CD14-positive monocyte (primary cell): ENCODE measurements around the gene PHACTR3. TPM values are rescaled to one million over a fixed set of nuclear protein-coding genes. Genes with fewer than 3 reads are reported as not detected.
A peak's percentile ranks its signal among the peaks of the same experiment; 100 is the strongest.

Source experiments
- DNase-seq, 3 donors: peaks; one replicate each; pipeline ENCODE4 v3.0.0-alpha.2; 2011 to 2022
- H2AFZ ChIP-seq: 2 replicates; pipeline ENCODE4 v1.6.0; 2012; ENCODE audit warnings: mild to moderate bottlenecking, low read depth, low read length, inconsistent platforms; ENCODE audit not compliant: insufficient read depth, poor library complexity, severe bottlenecking
- H3K27ac ChIP-seq, 2 donors: 1 replicate in 1 of 2; 2 replicates in 1 of 2; pipeline ENCODE4 v1.5.1; 2012 to 2013; ENCODE audit warnings: low read length in 2 of 2, control low read depth in 1 of 2, inconsistent platforms in 1 of 2, low read depth in 1 of 2, mild to moderate bottlenecking in 1 of 2
- H3K27me3 ChIP-seq, 2 donors: one replicate each; pipeline versions ENCODE4 v1.6.0 to v1.6.1; 2011 to 2013; ENCODE audit warnings: low read length in 2 of 2; ENCODE audit not compliant: control insufficient read depth in 2 of 2, insufficient read depth in 2 of 2
- H3K36me3 ChIP-seq, 2 donors: replicated peaks in 1 of 2; 1 replicate in 1 of 2; 2 replicates in 1 of 2; pipeline versions ENCODE4 v1.5.1 to v1.6.1; 2012 to 2013; ENCODE audit warnings: low read length in 2 of 2, control low read depth in 1 of 2, inconsistent platforms in 1 of 2, mild to moderate bottlenecking in 1 of 2; ENCODE audit not compliant: insufficient read depth in 2 of 2, control insufficient read depth in 1 of 2
- H3K4me1 ChIP-seq, 2 donors: 1 replicate in 1 of 2; 2 replicates in 1 of 2; pipeline versions ENCODE4 v1.5.1 to v1.6.1; 2012 to 2013; ENCODE audit warnings: low read length in 2 of 2, control low read depth in 1 of 2, inconsistent platforms in 1 of 2, mild to moderate bottlenecking in 1 of 2, moderate library complexity in 1 of 2; ENCODE audit not compliant: insufficient read depth in 2 of 2, control insufficient read depth in 1 of 2
- H3K4me2 ChIP-seq: replicated peaks from 2 replicates; pipeline ENCODE3; 2012; ENCODE audit warnings: low read length, moderate library complexity, mild to moderate bottlenecking; ENCODE audit not compliant: poor library complexity, severe bottlenecking; ENCODE audit errors: extremely low read depth
- H3K4me3 ChIP-seq, 3 experiments: fragments of 200-600 bp in 1 of 3; sonication (generic) in 1 of 3; replicated peaks in 1 of 3; 1 replicate in 2 of 3; 2 replicates in 1 of 3; pipeline ENCODE4 v1.5.1; 2011 to 2013; ENCODE audit warnings: low read length in 3 of 3, mild to moderate bottlenecking in 3 of 3, control low read depth in 2 of 3, low read depth in 2 of 3, inconsistent platforms in 1 of 3, moderate library complexity in 1 of 3
- H3K79me2 ChIP-seq: 2 replicates; pipeline ENCODE4 v1.6.0; 2012; ENCODE audit warnings: mild to moderate bottlenecking, control low read depth, inconsistent platforms, low read length, moderate library complexity; ENCODE audit not compliant: insufficient read depth
- H3K9ac ChIP-seq: 2 replicates; pipeline ENCODE4 v1.6.0; 2017; ENCODE audit warnings: low read length, mild to moderate bottlenecking; ENCODE audit not compliant: insufficient read depth, poor library complexity, severe bottlenecking
- H3K9me3 ChIP-seq, 2 donors: replicated peaks in 1 of 2; 1 replicate in 1 of 2; 2 replicates in 1 of 2; pipeline versions ENCODE4 v1.5.1 to v1.6.1; 2012 to 2013; ENCODE audit warnings: low read length in 2 of 2, control low read depth in 1 of 2; ENCODE audit not compliant: control insufficient read depth in 1 of 2, insufficient read depth in 1 of 2
- H4K20me1 ChIP-seq: 2 replicates; pipeline ENCODE4 v1.6.0; 2012; ENCODE audit warnings: mild to moderate bottlenecking, low read length, control low read depth, moderate library complexity; ENCODE audit not compliant: insufficient read depth
- H3K27ac Mint-ChIP-seq, 7 donors: one replicate each; pipeline ENCODE4 v1.8.0; 2020; ENCODE audit warnings: mild to moderate bottlenecking in 7 of 7, mixed read lengths in 7 of 7, moderate library complexity in 6 of 7, inconsistent platforms in 2 of 7
- H3K27me3 Mint-ChIP-seq, 3 donors: one replicate each; pipeline ENCODE4 v1.8.0; 2021 to 2022; ENCODE audit warnings: low read depth in 3 of 3, mild to moderate bottlenecking in 3 of 3, mixed read lengths in 3 of 3, moderate library complexity in 3 of 3, inconsistent platforms in 1 of 3
- H3K36me3 Mint-ChIP-seq, 2 donors: one replicate each; pipeline ENCODE4 v1.8.0; 2020; ENCODE audit warnings: mixed read lengths in 2 of 2, inconsistent platforms in 1 of 2, mild to moderate bottlenecking in 1 of 2
- H3K4me1 Mint-ChIP-seq: one replicate; pipeline ENCODE4 v1.8.0; 2020; ENCODE audit warnings: mild to moderate bottlenecking, mixed read lengths
- H3K4me3 Mint-ChIP-seq, 2 donors: one replicate each; pipeline ENCODE4 v1.8.0; 2020; ENCODE audit warnings: mild to moderate bottlenecking in 2 of 2, mixed read lengths in 2 of 2, moderate library complexity in 1 of 2
- H3K9me3 Mint-ChIP-seq, 7 donors: one replicate each; pipeline ENCODE4 v1.8.0; 2020 to 2022; ENCODE audit warnings: mixed read lengths in 7 of 7, mild to moderate bottlenecking in 6 of 7, moderate library complexity in 6 of 7, inconsistent platforms in 2 of 7
- CTCF ChIP-seq: fragments of 200-600 bp; IDR thresholded peaks from one replicate; pipeline ENCODE4 v1.8.0; 2022; ENCODE audit warnings: antibody characterized with exemption, mild to moderate bottlenecking
- WGBS: methylation state at CpG from one replicate; pipeline ENCODE4 v1.1.5; 2013; ENCODE audit warnings: missing lambda C conversion rate; ENCODE audit not compliant: insufficient coverage; 5-methylcytosine and 5-hydroxymethylcytosine counted together
- intact Hi-C, 2 donors: fragments of 100-400 bp; cut with micrococcal nuclease; formaldehyde crosslinking; loops; one replicate each; pipeline versions ENCODE4 v1.15.0 to v1.15.1; 2023
- polyA plus RNA-seq, 3 donors: library from polyadenylated mRNA; depleted of rRNA in 1 of 3; unstranded in 2 of 3; stranded (reverse) in 1 of 3; fragments of 300-500 nt in 2 of 3; fragments of >200 nt in 1 of 3; fragmentation: Illumina TruSeq in 2 of 3; gene quantifications; 1 replicate in 2 of 3; 2 replicates in 1 of 3; pipeline ENCODE4 v1.2.3, GENCODE V29; 2012 to 2021

PHACTR3 gene
- polyA plus RNA-seq, 3 donors = 0.11 to 0.17 TPM; not detected in 1

- H3K27ac Mint-ChIP-seq = no peak overlapping the region
- H3K27me3 Mint-ChIP-seq = peaks cover 2 to 25% (median 19%) of the 10 kb centered on the region in 3 donors
- no peaks in the 10 kb centered on the region for H3K4me1 Mint-ChIP-seq
- Histone ChIP-seq H3K79me2 (no peaks in the 10 kb centered on the region), H3K27ac (no peak overlapping the region), H3K36me3 (no peaks in the 10 kb centered on the region), H2AFZ (no peak overlapping the region), H3K4me2 (no peak overlapping the region), H3K9ac (no peak overlapping the region), H3K27me3 (no peaks in the 10 kb centered on the region), H3K4me1 (no peaks in the 10 kb centered on the region), H3K4me3 (no peak overlapping the region), H3K9me3 (peaks cover 18 to 23% of the 10 kb centered on the region in 2 donors), H4K20me1 (no peaks in the 10 kb centered on the region)
- TF ChIP-seq CTCF = no peak
- intact Hi-C loops = no loop called here
- H3K36me3 Mint-ChIP-seq = no peaks in the 10 kb centered on the region
- DNase-seq = no peak
- H3K4me3 Mint-ChIP-seq = no peak overlapping the region
- peaks cover 13 to 38% (median 29%) of the 10 kb centered on the region in 7 donors for H3K9me3 Mint-ChIP-seq
- 69% methylated on average over 5 of the region's 5 CpGs for WGBS
Observed at GRCh38 chr20:59662161-59662560, 57.8 kb downstream of the PHACTR3 start.

GRCh38 chr20:59662856-59663512, 58.6 kb downstream of the PHACTR3 start:
- Histone ChIP-seq H3K4me3 (no peak overlapping the region), H3K9ac (no peak overlapping the region), H3K27me3 (no peaks in the 10 kb centered on the region), H3K27ac (no peak overlapping the region), H3K36me3 (no peaks in the 10 kb centered on the region), H4K20me1 (no peaks in the 10 kb centered on the region), H3K4me2 (no peak overlapping the region), H3K9me3 (peaks cover 15 to 18% of the 10 kb centered on the region in 2 donors), H3K79me2 (no peaks in the 10 kb centered on the region), H3K4me1 (no peaks in the 10 kb centered on the region), H2AFZ (no peak overlapping the region)
- intact Hi-C loops = no loop called here
- Mint-ChIP-seq H3K4me3 (no peak overlapping the region), H3K9me3 (peaks cover 6 to 30% (median 21%) of the 10 kb centered on the region in 7 donors), H3K27me3 (peaks cover 2 to 25% (median 19%) of the 10 kb centered on the region in 3 donors), H3K4me1 (no peaks in the 10 kb centered on the region), H3K27ac (peak overlapping the region in 1 of 7 donors; percentile 31), H3K36me3 (no peaks in the 10 kb centered on the region)
- 95% methylated on average over 14 of the region's 14 CpGs for WGBS
- DNase-seq = no peak
- no peak for TF ChIP-seq CTCF
